Ureter (tissue), 1 donor: Measurements from ENCODE around the gene CACNA2D1. TPM values are rescaled to one million over a fixed set of nuclear protein-coding genes. Genes with fewer than 3 reads are reported as not detected.

Experiments used
- DNase-seq: peaks from one replicate; pipeline ENCODE4 v3.0.0-alpha.2; 2020; ENCODE audit warnings: low spot score
- total RNA-seq: library from RNA; stranded (reverse); gene quantifications from one replicate; pipeline ENCODE4 v1.2.4, GENCODE V29; 2023
- donor health status: DM: yes; HTN: yes; CAD: no.

The CACNA2D1 gene
- total RNA-seq, 1 donor from 2014 or later: 20.2 TPM

DNA sequence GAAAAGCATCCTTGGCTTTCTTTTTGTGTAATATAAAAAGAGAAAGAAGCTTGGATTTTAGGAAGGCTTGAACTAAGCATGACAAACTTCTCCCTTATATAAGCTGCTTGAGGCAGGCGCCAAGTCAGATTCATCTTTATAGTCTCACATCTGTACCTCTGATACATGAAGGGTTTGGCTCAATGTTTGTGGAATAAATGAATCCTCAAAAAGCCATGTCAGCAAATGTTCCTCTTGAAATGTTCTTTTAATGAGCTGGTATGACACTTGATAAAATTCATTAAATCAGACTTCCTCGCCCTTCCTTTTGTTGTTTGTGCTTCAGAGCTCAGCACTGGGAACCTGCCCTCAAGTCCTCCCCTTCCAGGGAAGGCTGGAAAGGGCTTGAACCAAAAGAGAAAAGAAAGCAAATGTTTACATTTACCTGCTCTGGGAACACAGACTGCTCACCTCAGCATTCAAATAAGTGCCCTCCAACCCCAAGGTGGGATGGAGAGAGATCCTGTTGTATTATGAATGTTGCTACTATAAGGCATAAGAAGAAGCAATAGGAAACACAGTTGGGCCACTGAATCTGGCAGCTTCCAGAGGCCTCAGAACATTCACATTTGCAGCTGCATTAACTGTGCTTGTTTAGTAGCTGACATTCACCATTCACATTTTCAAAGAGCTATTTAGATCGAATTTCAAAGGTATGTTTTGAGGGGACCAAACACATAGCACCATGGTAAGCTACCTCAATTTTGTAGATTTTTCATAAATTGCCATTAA is 212.6 kb downstream of the CACNA2D1 start:
- no peak for DNase-seq

DNA sequence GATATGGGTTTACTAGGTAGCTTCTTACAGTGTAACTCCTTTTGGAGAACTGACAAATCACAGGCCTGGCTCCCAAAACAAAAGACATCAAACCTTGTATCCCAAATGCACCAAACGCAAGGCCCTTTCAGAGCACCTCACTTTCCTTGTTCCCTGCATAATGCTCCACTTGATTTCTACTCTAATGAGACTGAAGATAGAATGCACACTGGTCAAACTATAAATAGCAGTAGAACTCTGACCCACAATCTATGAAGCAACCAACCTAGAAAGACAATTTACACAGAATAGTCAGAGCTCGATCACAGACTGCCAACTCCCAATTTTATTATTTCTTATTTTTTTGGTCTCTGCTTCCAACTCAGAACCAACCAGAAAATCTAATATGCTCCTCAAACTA is 214.4 kb downstream of the CACNA2D1 start:
- DNase-seq: no peak

- DNase-seq: no peak
Measured at GRCh38 chr7:82226191-82226590, 217.4 kb downstream of the CACNA2D1 start.

- no peak for DNase-seq
Measured at GRCh38 chr7:82224529-82224928, 219.0 kb downstream of the CACNA2D1 start.

- no peak for DNase-seq
Measured at GRCh38 chr7:82223580-82223979, 220.0 kb downstream of the CACNA2D1 start.

GRCh38 chr7:82221152-82221674 is 222.4 kb downstream of the CACNA2D1 start:
- no peak for DNase-seq

DNA sequence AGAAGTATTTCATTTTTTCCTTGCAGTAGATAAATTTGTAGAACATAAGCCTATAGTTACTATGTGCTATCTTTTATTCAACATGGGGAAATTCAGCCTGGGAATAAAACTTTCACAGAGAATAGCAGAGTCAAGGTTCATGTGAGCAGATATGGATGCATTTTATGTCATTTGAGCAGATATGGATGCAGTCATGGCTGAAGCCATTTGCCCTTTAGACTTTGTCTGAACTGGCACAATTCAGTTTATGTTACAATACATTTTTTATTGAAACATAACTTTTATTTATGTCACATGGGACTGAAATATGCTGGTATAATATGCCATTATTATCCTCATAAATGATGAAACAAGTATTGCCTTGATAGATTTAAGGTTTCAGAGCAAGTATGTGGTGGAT is 231.1 kb downstream of the CACNA2D1 start:
- DNase-seq: no peak

GRCh38 chr7:82211333-82211732 is 232.2 kb downstream of the CACNA2D1 start:
- DNase-seq: no peak

GRCh38 chr7:82210416-82211184 is 233.0 kb downstream of the CACNA2D1 start:
- DNase-seq: no peak

DNA sequence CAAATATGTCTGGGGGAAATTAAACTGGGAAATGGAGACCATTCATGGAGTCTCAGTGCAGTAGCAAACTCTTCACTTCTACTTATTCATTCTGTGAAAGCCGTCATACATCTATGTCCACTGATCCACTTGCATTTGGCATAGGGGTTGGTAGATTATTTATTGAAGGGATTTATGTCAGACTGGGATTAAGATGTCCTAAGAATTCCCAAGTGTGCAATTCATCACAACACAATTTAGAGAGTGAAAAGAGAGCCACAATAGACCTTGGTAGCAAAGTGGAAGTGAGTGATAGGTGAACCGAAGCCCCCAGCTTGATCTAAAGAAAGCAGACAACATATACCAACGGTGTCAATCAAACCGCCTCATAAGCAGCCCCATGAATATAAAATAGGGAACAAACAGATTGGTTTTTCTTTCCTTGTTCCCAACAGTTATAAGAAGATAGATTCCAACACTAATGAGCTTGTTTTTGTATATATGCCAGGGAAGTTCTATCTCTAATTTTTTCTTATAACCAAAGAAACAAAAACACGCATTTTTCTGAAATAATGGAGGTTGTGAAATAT is 234.3 kb downstream of the CACNA2D1 start:
- no peak for DNase-seq

DNA sequence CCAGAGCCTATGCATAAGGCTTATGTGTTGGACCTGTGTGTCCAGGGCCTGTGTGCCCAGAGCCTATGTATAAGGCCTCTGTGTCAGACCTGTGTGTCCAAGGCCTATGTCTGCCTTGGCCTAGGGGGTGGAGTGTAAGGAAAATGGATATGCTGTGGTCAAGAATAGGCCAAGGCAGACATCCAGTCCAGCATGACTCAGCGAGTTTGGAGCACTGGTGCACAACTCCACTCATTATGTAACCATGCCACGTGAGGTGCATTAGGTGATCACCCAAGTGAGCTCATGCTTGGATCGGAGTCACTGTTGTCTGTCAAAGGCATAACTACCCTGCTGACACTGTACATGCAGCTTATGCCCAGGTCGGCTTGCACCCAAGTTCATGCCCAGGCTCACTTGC is 238.9 kb downstream of the CACNA2D1 start:
- DNase-seq: no peak

GRCh38 chr7:82202965-82203364 is 240.6 kb downstream of the CACNA2D1 start:
- no peak for DNase-seq

- DNase-seq: no peak
Measured at GRCh38 chr7:82202107-82202506, 241.5 kb downstream of the CACNA2D1 start.

- no peak for DNase-seq
Measured at GRCh38 chr7:82200601-82201000, 243.0 kb downstream of the CACNA2D1 start.

DNA sequence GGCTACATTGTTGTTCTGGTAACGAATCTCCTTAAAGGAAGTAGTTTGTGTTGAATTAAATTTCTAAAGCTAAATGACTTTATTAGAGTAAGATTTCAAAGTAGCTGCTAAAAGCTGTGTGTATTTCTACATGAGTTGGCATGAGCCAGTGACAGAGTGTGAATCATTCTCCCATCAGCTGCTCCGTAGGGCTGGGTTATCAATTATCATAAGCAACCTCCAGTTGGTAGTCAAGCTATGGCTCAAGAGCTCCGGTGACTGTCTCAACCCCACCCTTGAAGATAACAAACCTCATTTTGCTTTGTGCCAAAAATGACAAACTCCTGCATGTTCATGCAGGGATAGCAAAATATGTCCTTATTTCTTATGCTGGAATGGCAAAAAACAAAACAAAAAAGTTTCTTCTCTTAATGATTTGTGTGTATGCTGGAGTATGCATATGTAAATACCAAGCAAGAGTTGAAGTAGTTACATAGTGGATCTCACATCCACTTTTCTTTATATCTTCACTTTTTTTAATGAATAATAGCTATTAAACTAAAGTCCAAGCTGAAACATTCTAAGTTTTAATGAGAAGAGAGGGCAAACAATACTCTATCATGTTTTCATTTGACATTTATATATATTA is 249.4 kb downstream of the CACNA2D1 start:
- no peak for DNase-seq

DNA sequence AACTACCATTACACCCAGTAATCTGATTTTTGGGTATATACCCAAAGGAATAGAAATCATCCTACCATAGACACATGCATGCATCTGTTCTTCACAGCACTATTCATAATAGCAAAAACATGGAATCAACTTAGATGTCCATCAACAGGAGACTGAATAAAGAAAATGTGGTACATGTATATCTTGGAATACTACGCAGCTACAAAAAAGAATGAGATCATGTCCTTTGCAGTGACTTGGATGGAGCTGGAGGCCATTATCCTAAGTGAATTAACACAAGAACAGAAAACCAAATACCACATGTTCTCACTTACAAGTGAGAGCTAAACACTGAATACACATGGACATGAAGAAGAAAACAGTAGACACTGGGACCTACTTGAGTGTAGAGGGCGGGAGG is 254.9 kb downstream of the CACNA2D1 start:
- no peak for DNase-seq

GRCh38 chr7:82185443-82185842 is 258.1 kb downstream of the CACNA2D1 start:
- DNase-seq: no peak

- DNase-seq: no peak
Measured at GRCh38 chr7:82183634-82184033, 259.9 kb downstream of the CACNA2D1 start.

DNA sequence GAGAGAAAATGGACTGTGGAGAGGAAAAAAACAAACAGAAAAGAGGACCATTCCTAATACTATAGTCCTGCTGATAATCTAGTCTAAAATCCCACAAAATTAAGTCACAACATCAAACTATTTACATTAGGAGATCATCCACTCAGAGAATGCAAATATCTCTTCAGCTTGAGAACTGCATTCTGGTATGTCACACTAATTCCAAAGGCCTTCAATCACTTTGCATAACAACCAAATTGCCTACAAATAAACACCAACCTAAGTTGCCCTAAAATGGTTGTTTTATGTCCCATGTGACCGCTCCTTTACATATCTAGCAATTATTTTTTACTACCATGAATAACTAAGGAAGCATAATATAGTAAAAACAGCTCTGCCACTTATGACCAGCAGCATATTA is 264.3 kb downstream of the CACNA2D1 start:
- DNase-seq: no peak

GRCh38 chr7:82175319-82175718 is 268.3 kb downstream of the CACNA2D1 start:
- no peak for DNase-seq

GRCh38 chr7:82173400-82174021 is 270.1 kb downstream of the CACNA2D1 start:
- no peak for DNase-seq

- no peak for DNase-seq
Measured at GRCh38 chr7:82172881-82173280, 270.7 kb downstream of the CACNA2D1 start.
